Fibroblast of peridontal ligament (primary cell): ENCODE data around the gene ANKH.

Experiments
- DNase-seq: peaks from one replicate; pipeline ENCODE4 v3.0.0-alpha.2; 2010; ENCODE audit errors: extremely low read depth

The ANKH gene

GRCh38 chr5:14793851-14794250 lies 77.7 kb downstream of the ANKH start:
- no peak for DNase-seq

DNA sequence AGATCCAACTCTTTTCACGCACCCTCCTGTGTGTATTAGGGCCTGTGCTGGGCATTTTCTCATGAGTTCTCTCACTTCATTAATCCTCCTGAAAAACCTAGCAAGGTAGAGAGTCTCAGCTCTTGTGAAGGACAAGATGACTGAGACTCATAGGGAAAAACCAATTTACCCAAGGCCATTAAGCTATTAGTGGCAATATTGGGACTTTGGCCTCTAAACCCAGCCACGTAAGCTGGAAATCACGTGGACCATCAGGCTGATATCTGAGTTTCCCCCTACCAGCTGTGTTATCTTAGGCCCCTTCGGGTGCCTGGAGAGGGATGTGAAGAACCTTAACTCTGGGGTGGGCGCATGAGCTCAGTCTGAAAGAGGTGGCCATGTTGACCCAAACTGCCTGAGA lies 80.7 kb downstream of the ANKH start:
- no peak for DNase-seq

DNA sequence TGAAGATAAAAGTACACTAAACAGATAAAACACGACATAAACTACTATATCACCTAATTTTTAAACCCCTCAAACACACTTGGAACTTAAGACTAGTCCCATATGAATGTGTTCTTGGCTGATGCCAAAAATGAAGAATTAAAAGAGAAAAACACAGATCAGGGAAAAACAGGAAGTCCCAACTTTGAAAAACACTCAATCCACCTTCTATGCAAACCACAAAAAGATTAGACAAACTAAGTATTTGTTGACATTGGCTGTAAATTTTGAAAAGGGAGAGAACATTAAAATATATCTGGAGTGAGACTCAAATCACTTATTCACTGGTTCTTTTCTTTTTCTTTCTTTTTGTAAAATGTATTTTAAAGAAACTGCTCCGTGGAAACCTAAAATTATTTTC lies 81.4 kb downstream of the ANKH start:
- DNase-seq = no peak

DNA sequence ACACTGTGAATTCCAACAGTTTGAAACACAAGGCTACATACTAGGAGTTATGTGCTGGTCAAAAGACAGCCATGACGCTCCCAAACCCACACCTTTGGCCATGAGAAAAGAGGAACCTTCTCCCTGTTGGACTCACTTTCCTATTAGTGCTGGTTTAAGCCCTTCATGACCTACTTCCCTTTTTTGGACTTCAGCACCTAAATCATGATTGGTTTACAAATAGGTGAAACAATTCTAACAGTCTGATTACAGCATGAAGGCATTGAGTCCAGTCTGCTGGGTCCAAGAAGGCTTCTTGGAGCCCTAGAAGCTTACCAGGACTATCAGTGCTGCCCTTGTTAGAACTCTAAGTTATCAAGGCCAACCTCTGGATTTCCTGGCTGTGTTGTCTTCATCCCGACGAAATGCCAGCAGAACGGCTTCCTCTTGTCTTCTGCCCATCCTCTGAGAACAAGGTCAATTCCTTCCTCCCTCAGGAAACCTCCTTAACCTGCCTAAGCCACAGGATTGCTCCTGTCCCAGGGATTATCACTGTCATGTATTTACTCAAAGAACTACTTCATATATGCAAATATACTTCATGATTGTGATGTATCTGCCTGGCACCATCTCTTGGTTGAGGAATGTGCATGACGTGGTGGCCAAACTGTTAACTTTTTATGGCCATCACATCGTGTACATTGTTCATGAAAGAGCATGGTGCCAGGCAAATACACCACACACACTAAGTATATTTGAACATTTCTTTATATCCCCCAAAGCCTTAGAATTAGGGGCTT lies 83.6 kb downstream of the ANKH start:
- DNase-seq = no peak

DNA sequence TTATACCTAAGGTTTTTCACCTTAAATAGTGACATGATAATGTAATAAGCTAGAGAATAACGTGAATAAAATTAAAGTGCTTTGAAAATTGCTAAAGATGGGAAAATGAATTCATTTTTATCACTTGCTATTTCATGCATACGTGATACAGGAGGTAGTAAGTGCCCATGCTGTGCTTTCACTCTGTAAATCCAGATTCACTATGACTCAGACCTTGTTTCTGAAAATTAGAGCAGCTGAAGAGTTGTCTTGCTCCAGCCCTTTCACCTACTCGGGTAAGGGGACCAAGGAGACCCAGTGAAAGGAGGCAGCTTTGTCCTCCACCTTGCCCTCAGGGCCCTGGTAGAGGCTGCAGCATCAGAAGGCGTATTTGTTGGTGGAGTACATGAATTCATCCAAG lies 87.9 kb downstream of the ANKH start:
- DNase-seq = no peak

GRCh38 chr5:14782591-14782990 lies 89.0 kb downstream of the ANKH start:
- DNase-seq = no peak

DNA sequence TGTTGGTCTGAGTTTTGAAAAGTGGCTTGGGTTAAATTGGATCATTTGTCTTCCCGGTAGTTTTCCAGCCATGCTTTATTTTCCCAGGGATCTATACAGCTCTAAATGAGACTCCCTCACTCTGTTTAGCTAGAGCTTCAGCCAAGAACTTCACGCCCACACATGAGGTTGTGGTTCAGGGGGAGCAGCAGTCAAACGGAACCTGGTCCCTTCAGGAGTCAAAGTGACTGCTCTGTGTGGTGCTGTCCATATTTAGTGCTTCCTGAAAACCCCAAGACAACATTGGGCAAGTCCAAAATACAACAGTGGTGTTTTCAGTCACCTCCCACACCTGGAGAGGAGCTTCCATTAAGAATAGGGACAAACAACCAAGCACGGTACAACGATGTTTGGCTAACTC lies 90.5 kb downstream of the ANKH start:
- no peak for DNase-seq

GRCh38 chr5:14779975-14780374 lies 91.6 kb downstream of the ANKH start:
- no peak for DNase-seq

DNA sequence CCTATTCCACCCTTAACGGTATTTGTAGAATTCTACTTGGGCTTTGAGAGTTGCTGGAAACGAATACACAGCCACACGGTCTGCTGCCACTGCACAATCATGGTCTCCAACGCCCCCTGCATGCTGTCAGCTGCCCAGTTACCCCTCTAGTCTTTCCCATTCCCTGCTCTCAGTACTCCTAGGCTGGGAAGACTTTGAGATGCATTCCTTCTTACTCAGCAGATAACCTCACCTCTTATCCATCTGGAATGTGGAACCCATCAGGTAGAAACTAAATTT lies 92.8 kb downstream of the ANKH start:
- no peak for DNase-seq

DNA sequence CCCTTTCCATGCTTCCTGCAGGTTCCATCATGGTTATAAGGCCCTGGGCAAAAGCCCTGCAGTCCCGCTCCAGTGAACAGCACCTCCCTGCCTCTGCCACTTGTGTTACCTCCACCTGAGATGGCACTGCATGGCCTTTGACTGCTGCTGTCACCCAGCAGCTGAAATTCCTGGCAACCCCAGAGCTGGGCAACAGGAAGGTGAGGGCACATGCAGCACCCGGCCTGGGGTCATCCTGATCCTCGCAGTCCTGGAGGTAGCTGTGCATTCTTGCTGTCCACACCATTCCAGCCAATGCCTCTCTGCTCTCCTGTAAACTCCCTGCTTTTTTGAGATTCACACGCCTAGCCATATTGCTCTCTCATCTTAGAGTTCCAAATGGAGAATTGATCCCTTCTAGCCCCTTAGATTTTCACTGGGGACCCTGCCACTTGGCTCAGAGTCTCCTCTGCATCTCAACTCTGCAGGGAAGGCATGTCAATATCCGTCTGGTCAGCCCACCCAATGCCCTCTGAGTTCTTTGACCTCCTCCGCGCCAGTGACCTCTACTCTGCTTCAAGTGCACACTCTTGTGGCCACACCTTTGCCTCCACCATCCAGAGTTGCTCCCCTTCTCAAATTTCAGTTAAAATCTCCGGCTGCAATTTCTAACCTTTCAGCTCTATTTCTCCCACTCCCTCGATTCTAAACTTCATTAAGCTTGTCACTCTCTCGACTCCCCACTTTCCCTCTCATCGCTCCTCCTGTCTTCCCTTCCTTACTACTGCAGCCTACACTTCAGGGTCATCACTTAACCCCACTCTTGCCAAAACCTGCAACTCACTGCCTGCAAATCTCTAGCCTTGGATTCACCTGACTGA lies 93.4 kb downstream of the ANKH start:
- DNase-seq = no peak

- DNase-seq = no peak
Observed at GRCh38 chr5:14777187-14777586, 94.4 kb downstream of the ANKH start.

GRCh38 chr5:14776602-14777001 lies 95.0 kb downstream of the ANKH start:
- DNase-seq = no peak

- no peak for DNase-seq
Observed at GRCh38 chr5:14775857-14776256, 95.7 kb downstream of the ANKH start.

DNA sequence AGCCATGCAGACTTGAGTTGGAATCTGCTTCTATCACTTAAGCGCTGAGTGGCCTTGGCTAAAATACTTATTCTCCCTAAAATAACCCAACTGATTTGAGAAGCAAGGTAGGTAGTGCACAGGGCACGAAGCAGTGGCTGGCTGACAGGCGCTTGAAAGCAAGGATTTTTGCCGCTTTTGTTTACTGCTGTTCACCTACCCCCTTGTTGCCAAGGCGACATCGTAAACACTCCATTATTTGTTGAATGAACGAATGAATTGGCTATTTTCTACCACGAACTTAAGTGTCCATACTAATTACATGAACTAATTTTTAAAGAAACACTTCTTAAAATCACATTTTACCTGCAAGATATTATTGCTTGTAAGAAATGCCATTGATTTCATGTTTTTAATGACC lies 98.0 kb downstream of the ANKH start:
- no peak for DNase-seq

DNA sequence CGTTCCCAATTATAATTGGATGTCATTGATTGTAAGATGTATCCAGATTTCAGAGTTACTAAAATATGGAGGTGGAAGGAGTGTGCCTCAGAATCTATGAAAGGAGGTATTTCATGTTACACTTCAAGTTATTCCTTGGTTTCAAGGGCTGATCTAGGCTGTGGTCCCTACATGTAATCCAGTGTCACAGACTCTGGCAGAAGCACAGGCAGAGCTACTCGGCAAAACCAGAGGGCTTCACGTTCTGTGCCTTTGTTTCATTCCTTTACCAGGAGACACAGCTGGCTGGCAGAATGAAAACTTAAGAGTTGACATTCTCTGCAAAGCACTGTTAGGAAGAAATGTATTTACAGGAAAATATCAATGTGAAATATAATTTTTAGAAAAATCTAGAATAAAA lies 99.6 kb downstream of the ANKH start:
- DNase-seq = no peak

DNA sequence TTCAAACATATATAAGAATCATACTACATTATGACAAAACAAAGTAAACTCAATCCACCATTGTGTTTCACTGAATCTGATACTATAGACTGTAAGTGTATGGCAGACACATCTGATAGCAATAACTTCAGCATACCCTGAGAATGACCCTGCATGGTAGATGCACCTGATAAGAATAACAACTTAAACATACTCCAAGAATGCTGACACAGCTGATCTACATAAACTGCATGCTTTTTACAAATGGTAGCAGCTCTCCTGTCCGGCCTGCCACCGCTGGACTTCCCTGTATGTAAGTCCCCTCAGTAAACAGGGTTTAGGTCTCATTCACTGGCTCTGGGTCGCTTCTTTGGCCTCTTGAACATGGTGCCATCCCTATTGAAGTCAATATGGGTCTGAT lies 100.4 kb downstream of the ANKH start:
- no peak for DNase-seq

DNA sequence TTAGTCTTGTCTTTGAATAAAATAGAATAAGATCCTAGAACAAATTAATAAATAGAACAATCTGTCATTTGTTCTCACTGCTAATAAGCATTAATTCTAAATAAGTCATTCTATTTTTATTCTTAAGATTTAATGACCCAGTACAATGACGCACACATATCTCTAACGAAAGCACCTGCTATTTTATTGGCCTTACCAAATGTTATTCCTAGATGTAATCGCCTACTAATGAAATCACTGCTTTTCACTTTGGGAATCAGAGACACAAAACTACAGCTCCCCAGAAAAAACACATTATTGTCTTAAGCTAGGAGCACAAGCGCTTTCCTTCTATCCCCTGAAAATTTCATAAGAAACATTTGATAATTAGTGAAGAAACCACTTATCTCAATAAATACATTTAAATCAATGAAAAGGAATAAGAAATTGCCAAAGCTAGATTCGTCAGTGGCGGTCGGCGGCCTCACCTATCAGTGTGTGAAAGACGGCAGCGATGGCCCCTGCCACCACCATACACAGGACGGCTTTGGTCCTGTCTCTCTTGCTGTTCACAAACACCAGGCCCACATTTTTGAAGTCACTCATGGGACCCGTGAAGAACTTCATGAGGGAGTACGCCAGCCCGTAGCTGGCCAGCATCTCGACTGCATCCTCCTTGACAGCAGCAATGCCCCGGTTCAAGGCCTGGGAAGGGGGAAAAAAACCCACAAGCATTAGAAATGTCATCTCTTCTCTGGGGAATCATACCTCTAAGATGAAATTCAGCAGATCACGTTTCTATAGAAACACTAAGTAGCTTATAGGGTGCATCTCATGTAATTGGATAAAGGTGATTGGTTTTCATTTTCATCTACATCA lies 102.8 kb downstream of the ANKH start:
- DNase-seq = no peak

DNA sequence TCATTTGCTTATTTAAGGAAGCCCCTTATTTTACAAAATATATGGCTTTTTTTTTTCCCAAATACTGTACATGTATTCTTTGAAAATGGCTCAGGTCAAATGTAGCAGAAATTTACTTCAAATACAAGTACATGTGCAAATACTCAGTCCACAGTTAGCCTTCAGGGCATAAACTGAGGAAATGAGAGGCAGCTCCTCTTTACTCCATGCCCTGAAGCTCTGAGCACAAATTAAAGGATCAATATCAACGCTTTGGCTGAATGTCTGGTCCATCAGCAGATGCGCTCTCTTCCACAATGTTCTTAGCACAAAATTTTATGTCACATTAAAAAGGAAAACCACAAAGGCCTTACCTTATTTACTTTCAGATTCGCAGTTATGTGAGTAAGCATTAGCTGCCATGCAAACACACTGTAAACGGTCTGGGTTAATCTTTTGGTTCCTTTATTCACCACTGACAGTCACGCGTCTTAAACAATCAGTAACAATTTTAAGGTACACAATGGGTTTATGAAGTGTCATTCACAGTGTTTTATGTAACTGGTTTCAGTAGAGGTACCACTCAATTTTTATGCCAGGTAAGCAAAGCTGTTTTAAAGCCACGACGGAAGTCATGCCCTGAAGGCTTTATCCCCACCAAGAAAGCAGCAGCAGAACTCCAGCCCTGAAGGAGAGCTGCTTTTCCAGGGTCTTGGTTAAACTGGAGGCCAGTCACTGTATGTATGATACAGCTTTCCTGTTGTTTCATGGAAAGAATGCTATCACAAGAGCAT lies 103.7 kb downstream of the ANKH start:
- no peak for DNase-seq

GRCh38 chr5:14767053-14767452 lies 104.5 kb downstream of the ANKH start:
- no peak for DNase-seq

- DNase-seq = no peak
Observed at GRCh38 chr5:14766584-14766983, 105.0 kb downstream of the ANKH start.

DNA sequence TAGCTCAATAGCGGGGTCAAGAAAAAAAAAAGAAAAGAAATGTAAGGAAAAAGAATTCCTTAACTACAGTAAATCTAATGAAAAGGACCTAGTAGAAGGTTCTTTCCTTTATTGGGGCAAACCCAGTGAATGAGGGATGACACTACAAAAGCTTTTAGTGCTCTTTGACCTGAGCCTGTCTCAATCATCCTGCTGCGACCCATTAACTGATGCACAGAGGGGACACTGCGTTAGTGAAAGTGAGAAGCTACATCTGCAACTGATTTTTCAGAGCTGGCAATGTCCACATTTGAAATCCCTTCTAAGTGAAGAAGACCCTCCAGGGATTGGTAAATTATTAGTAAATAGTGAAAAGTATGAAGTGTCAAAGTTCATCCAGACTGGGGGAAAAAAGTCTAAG lies 106.0 kb downstream of the ANKH start:
- no peak for DNase-seq
